Esophagus squamous epithelium (tissue), 4 donors: ENCODE data around the gene PGLYRP3.

Experiments used
- CTCF ChIP-seq, 6 experiments: fragments of 450-650 bp in 4 of 6; fragments of 200-600 bp in 2 of 6; sonication (generic) in 2 of 6; IDR thresholded peaks; one replicate each; pipeline ENCODE4 v1.5.1; 2016 to 2019; ENCODE audit warnings: antibody characterized with exemption in 6 of 6, mild to moderate bottlenecking in 4 of 6, moderate library complexity in 4 of 6
- POLR2A ChIP-seq, 4 donors: fragments of 450-650 bp; IDR thresholded peaks; one replicate each; pipeline ENCODE4 v1.6.1; 2017; ENCODE audit warnings: antibody characterized with exemption in 4 of 4, mild to moderate bottlenecking in 4 of 4, moderate library complexity in 3 of 4

- TF ChIP-seq CTCF (IDR thresholded peaks at IDR 0.05): no peak
- TF ChIP-seq POLR2A (IDR thresholded peaks at IDR 0.05): no peak
Observed at GRCh38 chr1:153262070-153262366, 50.7 kb downstream of the PGLYRP3 start.
